Measurements from ENCODE around the gene F12.

Gene F12

GRCh38 chr5:177371120-177372033 is 38.0 kb downstream of the F12 start:
- no peak for TF ChIP-seq CTCF (IDR thresholded peaks at IDR 0.05; ENCODE audit: control extremely low read depth, extremely low read depth, low read depth, missing control alignments)
- POLR2A ChIA-PET = interaction anchor here (0.5 kb wide), 1 partner anchor 13 kb away, joined by 4 read pairs; the partner anchor contains the start of gene SLC34A1
- no peak for DNase-seq (ENCODE audit: extremely low spot score)
- CTCF ChIA-PET = interaction anchor here (0.6 to 35.5 kb wide), 19 partner anchors 6 to 259 kb away, joined by 3 to 734 read pairs (median 3); partner anchors contain the start of genes DOK3, LMAN2, PFN3 and RGS14

GRCh38 chr5:177370488-177371119 is 38.8 kb downstream of the F12 start:
- peak; percentile 44 for TF ChIP-seq CTCF (IDR thresholded peaks at IDR 0.05; ENCODE audit: control extremely low read depth, extremely low read depth, low read depth, missing control alignments)
- ChIA-PET POLR2A (interaction anchor here (0.5 kb wide), 1 partner anchor 14 kb away, joined by 4 read pairs; the partner anchor contains the start of gene SLC34A1), CTCF (interaction anchor here (0.7 to 35.5 kb wide), 13 partner anchors 5 to 139 kb away, joined by 3 to 734 read pairs (median 3); partner anchors contain the start of genes DOK3, LMAN2, PFN3 and RGS14)
- peak; percentile 76 for DNase-seq (ENCODE audit: extremely low spot score)

GRCh38 chr5:177369645-177370440 is 39.5 kb downstream of the F12 start:
- no peak for DNase-seq (ENCODE audit: extremely low spot score)
- TF ChIP-seq CTCF (IDR thresholded peaks at IDR 0.05; ENCODE audit: control extremely low read depth, extremely low read depth, low read depth, missing control alignments) = no peak
- CTCF ChIA-PET = interaction anchor here (0.9 to 35.5 kb wide), 27 partner anchors 4 to 139 kb away, joined by 3 to 734 read pairs (median 4); partner anchors contain the start of genes DOK3, LMAN2, PFN3 and RGS14
- POLR2A ChIA-PET = no interaction called here

GRCh38 chr5:177368869-177369644 is 40.3 kb downstream of the F12 start:
- TF ChIP-seq CTCF (IDR thresholded peaks at IDR 0.05; ENCODE audit: control extremely low read depth, extremely low read depth, low read depth, missing control alignments) = peak; percentile 77
- POLR2A ChIA-PET = no interaction called here

GRCh38 chr5:177367981-177368868 is 41.1 kb downstream of the F12 start:
- TF ChIP-seq CTCF (IDR thresholded peaks at IDR 0.05; ENCODE audit: control extremely low read depth, extremely low read depth, low read depth, missing control alignments) = no peak
- ChIA-PET POLR2A (no interaction called here), CTCF (interaction anchor here (1.0 to 35.5 kb wide), 17 partner anchors 2 to 237 kb away, joined by 3 to 734 read pairs (median 5); partner anchors contain the start of genes LMAN2, PFN3, RGS14 and SLC34A1)
- DNase-seq (ENCODE audit: extremely low spot score) = no peak

More at GRCh38 chr5:177368869-177369644, 40.3 kb downstream of the F12 start:
- peak; percentile 62 for DNase-seq (ENCODE audit: extremely low spot score)
- CTCF ChIA-PET = interaction anchor here (1.0 to 35.5 kb wide), 21 partner anchors 3 to 238 kb away, joined by 3 to 734 read pairs (median 4); partner anchors contain the start of genes LMAN2, PFN3, RGS14 and SLC34A1

Data from GM10248 (cell line).